HUES64 (cell line): ENCODE results near the gene IPO13.

Experiments
- H3K27ac ChIP-seq: 2 replicates; pipeline ENCODE4 v1.7.0; 2013; ENCODE audit warnings: low read depth, low read length, inconsistent platforms
- H3K27me3 ChIP-seq: 2 replicates; pipeline ENCODE4 v1.6.1; 2013; ENCODE audit warnings: mild to moderate bottlenecking, low read length; ENCODE audit not compliant: insufficient read depth
- H3K36me3 ChIP-seq: 2 replicates; pipeline ENCODE4 v1.6.1; 2013; ENCODE audit warnings: mild to moderate bottlenecking, low read length; ENCODE audit not compliant: insufficient read depth
- H3K4me1 ChIP-seq: 2 replicates; pipeline ENCODE4 v1.6.1; 2013; ENCODE audit warnings: mild to moderate bottlenecking, low read length, moderate library complexity; ENCODE audit not compliant: insufficient read depth
- H3K4me3 ChIP-seq: 2 replicates; pipeline ENCODE4 v1.5.1; 2013; ENCODE audit warnings: mild to moderate bottlenecking, low read length, moderate library complexity
- H3K9ac ChIP-seq: 2 replicates; pipeline ENCODE4 v1.6.1; 2013; ENCODE audit warnings: mild to moderate bottlenecking, low read depth, low read length
- H3K9me3 ChIP-seq: 2 replicates; pipeline ENCODE4 v1.6.1; 2013; ENCODE audit warnings: low read depth, low read length; ENCODE audit not compliant: insufficient read depth
- WGBS: fragments of 150-250, 120-280 bp; methylation state at CpG from one replicate; pipeline ENCODE4 v1.1.7; 2013; ENCODE audit warnings: missing lambda C conversion rate; 5-methylcytosine and 5-hydroxymethylcytosine counted together

IPO13 gene

DNA sequence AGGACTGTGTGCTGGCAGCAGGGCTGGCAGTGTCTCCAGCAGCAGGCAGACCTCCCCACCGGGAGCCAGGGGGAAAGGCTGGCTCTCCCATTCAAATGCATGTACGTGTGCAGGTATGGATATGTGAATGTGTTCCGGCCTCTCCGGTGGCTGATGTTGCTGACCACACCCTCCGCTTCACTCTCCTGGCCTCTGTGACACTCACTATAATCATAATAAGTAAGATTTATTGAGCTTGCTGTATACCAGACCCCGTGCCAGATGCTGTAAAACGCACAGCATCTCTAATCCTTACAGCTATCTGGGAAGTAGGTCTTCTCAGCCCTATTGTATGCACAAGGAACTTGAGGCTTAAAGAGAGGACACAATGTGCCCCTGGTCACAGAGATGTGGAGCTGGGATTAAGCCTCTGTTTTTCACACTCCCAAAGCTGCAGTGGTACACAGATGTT is 33.7 kb upstream of the IPO13 start:
- H3K9ac ChIP-seq: no peak overlapping the region
- H3K36me3 ChIP-seq: no peaks in the 10 kb centered on the region
- H3K4me1 ChIP-seq: peaks cover 22% of the 10 kb centered on the region
- H3K27ac ChIP-seq: no peak overlapping the region
- WGBS: 62% methylated on average over 4 of the region's 7 CpGs
- no peaks in the 10 kb centered on the region for H3K9me3 ChIP-seq
- H3K4me3 ChIP-seq: no peak overlapping the region
- no peaks in the 10 kb centered on the region for H3K27me3 ChIP-seq

DNA sequence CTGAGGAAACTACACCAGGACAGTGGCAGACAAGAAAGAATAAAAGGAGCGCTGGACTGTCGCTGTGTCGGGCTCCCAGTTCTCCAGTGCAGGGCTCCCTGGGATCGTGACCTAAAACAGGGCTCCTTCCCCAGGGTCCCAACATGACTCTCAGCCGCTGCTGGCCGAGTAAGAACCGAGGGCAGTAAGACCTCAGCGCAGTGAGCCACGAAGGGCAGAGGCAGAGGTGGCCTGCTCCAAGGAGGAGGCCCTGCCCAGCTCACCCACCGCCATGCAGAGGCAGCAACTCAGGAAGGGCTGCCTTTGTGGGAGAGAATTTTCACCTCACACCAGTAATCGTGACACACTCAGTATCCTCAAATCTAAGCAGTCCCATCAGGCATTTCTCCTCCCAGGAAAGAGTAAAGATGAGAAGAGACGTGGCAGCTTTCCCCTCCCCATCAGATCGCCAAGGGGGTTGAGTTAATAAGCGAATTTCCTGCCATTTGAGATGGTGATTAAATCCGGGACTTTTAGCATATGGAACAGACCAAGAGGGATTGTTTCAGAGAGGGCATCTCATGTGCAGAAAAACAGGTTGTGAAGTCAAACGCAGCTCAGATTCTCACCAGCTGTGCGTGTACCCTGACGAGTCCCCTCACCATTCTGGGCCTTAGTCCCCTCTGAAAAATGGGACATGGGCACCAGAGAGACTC is 32.9 kb upstream of the IPO13 start:
- no peaks in the 10 kb centered on the region for H3K9me3 ChIP-seq
- WGBS: 86% methylated on average over 18 of the region's 18 CpGs
- H3K36me3 ChIP-seq: no peaks in the 10 kb centered on the region
- no peak overlapping the region for H3K9ac ChIP-seq
- no peaks in the 10 kb centered on the region for H3K27me3 ChIP-seq
- no peak overlapping the region for H3K4me3 ChIP-seq
- H3K27ac ChIP-seq: no peak overlapping the region
- H3K4me1 ChIP-seq: peaks cover 22% of the 10 kb centered on the region

DNA sequence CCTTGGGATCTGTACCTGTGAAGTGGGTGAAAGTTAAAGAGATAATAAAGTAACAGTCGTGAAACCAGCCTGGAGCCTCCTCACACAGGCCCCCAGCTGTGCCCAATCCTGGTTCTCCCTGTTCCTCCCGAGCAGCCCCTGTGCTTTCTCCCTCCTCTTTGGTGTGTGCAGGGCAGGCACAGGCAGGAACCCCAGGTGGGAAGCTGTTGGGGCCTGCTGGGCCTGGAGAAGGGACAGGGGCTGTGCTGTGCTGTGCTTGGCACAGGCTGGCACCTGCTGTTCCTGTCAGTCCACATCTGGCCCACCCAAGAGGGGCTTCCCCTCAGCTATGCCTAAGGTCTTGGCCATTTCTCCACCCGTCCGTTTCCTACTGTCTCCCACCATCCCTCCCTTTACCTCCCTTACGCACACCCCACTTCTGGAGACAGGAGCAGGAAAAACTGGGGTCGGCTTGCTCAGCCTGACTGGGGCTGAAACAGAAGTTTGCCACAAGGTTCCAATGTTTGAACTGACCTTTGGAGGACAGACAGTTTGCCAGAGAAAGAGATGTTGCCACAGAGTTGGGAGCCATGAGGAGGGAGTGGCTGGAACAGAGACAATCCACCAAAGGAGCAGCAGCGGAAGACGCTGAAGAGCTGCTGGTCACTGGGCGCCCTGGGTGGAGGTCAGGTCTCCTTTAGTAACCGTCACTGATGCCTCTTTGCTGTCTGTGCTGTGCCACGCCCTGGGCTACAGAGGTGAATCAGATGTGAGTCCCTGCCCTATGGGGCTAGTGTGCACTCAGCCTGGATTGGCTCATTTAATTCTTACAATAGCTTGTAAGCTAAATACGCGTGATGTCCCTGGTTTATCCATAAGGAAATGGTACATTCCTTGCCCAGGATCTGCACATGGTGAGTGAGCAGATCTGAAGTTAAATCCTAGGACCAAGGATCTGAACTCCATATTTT is 31.9 kb upstream of the IPO13 start:
- 92% methylated on average over 13 of the region's 13 CpGs for WGBS
- Histone ChIP-seq H3K36me3 (no peaks in the 10 kb centered on the region), H3K9ac (no peak overlapping the region), H3K27me3 (no peaks in the 10 kb centered on the region), H3K4me1 (peaks cover 22% of the 10 kb centered on the region), H3K9me3 (no peaks in the 10 kb centered on the region), H3K27ac (no peak overlapping the region), H3K4me3 (no peak overlapping the region)

GRCh38 chr1:43919906-43920305 is 26.8 kb upstream of the IPO13 start:
- Histone ChIP-seq H3K36me3 (no peaks in the 10 kb centered on the region), H3K4me3 (no peak overlapping the region), H3K27ac (no peak overlapping the region), H3K4me1 (no peaks in the 10 kb centered on the region), H3K9me3 (no peaks in the 10 kb centered on the region), H3K27me3 (no peaks in the 10 kb centered on the region), H3K9ac (no peak overlapping the region)
- 82% methylated on average over 7 of the region's 7 CpGs for WGBS

GRCh38 chr1:43921022-43921421 is 25.7 kb upstream of the IPO13 start:
- Histone ChIP-seq H3K36me3 (no peaks in the 10 kb centered on the region), H3K27ac (no peak overlapping the region), H3K4me3 (no peak overlapping the region), H3K9me3 (no peaks in the 10 kb centered on the region), H3K9ac (no peak overlapping the region), H3K4me1 (no peaks in the 10 kb centered on the region), H3K27me3 (no peaks in the 10 kb centered on the region)
- WGBS: 88% methylated on average over 6 of the region's 6 CpGs

DNA sequence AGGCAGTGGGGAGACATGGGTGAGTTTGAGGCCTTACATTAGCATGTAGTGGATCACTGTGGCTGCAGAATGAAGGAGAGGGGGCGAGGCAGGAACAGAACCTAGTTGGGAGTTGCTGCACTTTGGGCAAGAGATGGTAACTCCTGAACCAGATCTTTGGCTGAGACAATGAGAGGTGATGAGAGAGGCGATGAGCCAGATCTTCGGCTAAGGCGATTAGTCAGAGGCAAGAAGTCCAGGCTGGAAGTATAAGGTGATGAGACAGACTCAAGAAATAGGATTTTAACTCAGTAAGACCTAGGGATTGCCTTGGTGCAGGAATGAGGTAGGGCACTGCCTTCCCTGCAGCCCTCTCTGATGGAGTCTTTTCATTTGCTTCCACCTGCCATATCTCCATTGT is 22.2 kb upstream of the IPO13 start:
- Histone ChIP-seq H3K27ac (no peak overlapping the region), H3K9me3 (no peaks in the 10 kb centered on the region), H3K4me1 (no peaks in the 10 kb centered on the region), H3K9ac (no peak overlapping the region), H3K27me3 (no peaks in the 10 kb centered on the region), H3K4me3 (no peak overlapping the region), H3K36me3 (no peaks in the 10 kb centered on the region)
- WGBS: 70% methylated on average over 4 of the region's 4 CpGs

- Histone ChIP-seq H3K9ac (no peak overlapping the region), H3K27ac (no peak overlapping the region), H3K4me1 (peaks cover 3% of the 10 kb centered on the region; the same call in 1 of the 2 replicates), H3K4me3 (no peak overlapping the region), H3K36me3 (no peaks in the 10 kb centered on the region), H3K27me3 (no peaks in the 10 kb centered on the region), H3K9me3 (no peaks in the 10 kb centered on the region)
- WGBS: 96% methylated on average over 9 of the region's 9 CpGs
Measured at GRCh38 chr1:43925846-43926245, 20.9 kb upstream of the IPO13 start.

DNA sequence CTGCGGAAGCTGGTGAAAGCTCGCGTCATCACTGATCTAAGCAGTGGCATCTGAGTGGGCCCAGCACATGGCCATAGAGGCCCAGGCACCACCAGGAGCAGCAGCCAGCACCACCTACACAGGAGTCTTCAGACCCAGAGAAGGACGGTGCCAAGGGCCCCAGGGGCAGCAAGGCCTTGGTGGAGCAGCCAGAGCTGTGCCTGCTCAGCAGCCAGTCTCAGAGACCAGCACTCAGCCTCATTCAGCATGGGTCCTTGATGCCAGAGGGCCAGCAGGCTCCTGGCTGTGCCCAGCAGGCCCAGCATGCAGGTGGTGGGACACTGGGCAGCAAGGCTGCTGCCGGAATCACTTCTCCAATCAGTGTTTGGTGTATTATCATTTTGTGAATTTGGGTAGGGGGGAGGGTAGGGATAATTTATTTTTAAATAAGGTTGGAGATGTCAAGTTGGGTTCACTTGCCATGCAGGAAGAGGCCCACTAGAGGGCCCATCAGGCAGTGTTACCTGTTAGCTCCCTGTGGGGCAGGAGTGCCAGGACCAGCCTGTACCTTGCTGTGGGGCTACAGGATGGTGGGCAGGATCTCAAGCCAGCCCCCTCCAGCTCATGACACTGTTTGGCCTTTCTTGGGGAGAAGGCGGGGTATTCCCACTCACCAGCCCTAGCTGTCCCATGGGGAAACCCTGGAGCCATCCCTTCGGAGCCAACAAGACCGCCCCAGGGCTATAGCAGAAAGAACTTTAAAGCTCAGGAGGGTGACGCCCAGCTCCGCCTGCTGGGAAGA is 16.4 kb upstream of the IPO13 start:
- no peak overlapping the region for H3K4me3 ChIP-seq

DNA sequence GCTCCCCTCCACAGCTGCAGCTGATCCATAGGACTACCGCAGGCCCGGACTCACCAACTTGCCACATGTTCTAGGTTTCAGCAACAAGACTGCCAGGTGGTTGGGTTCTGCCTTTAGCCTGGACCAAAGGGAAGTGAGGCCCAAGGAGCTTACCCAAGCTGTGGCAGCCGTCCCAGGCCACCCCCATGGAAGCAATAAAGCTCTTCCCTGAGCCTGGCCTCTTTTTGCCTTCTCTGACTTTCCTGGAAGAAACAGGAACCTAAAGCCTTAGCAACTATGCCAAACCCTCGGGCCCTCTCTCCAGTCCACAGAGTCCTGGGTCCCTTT is 15.8 kb upstream of the IPO13 start:
- 77% methylated on average over 4 of the region's 4 CpGs for WGBS
- peaks cover 10% of the 10 kb centered on the region for H3K4me1 ChIP-seq
- peaks cover 15% of the 10 kb centered on the region for H3K27me3 ChIP-seq
- no peak overlapping the region for H3K9ac ChIP-seq
- no peak overlapping the region for H3K27ac ChIP-seq
- no peaks in the 10 kb centered on the region for H3K36me3 ChIP-seq
- H3K4me3 ChIP-seq: no peak overlapping the region
- H3K9me3 ChIP-seq: no peaks in the 10 kb centered on the region

More for the DNA sequence above, 16.4 kb upstream of the IPO13 start:
- Histone ChIP-seq H3K27ac (no peak overlapping the region), H3K9ac (no peak overlapping the region), H3K36me3 (no peaks in the 10 kb centered on the region), H3K27me3 (peaks cover 11% of the 10 kb centered on the region), H3K4me1 (peaks cover 10% of the 10 kb centered on the region), H3K9me3 (no peaks in the 10 kb centered on the region)
- WGBS: 82% methylated on average over 10 of the region's 10 CpGs

GRCh38 chr1:43931711-43932660 is 14.8 kb upstream of the IPO13 start:
- Histone ChIP-seq H3K27me3 (peaks cover 24% of the 10 kb centered on the region), H3K4me3 (no peak overlapping the region), H3K9ac (no peak overlapping the region), H3K36me3 (no peaks in the 10 kb centered on the region; the same call in 1 of the 2 replicates), H3K9me3 (no peaks in the 10 kb centered on the region), H3K27ac (no peak overlapping the region), H3K4me1 (peaks cover 11% of the 10 kb centered on the region)
- WGBS: 86% methylated on average over 12 of the region's 13 CpGs
